Suppressor macrophage treated with lipopolysaccharide for 1 hour (primary cell): ENCODE results near the gene ABHD2.
"Not testable (repeated sequence)": the region's sequence is repeated elsewhere in the genome, so short reads cannot be mapped to it uniquely, and the experiment has no call there.

Source experiments
- DNase-seq, 3 donors: peaks; one replicate each; pipeline ENCODE4 v3.0.0-alpha.2; 2020 to 2022

The ABHD2 gene, protein sequence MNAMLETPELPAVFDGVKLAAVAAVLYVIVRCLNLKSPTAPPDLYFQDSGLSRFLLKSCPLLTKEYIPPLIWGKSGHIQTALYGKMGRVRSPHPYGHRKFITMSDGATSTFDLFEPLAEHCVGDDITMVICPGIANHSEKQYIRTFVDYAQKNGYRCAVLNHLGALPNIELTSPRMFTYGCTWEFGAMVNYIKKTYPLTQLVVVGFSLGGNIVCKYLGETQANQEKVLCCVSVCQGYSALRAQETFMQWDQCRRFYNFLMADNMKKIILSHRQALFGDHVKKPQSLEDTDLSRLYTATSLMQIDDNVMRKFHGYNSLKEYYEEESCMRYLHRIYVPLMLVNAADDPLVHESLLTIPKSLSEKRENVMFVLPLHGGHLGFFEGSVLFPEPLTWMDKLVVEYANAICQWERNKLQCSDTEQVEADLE

DNA sequence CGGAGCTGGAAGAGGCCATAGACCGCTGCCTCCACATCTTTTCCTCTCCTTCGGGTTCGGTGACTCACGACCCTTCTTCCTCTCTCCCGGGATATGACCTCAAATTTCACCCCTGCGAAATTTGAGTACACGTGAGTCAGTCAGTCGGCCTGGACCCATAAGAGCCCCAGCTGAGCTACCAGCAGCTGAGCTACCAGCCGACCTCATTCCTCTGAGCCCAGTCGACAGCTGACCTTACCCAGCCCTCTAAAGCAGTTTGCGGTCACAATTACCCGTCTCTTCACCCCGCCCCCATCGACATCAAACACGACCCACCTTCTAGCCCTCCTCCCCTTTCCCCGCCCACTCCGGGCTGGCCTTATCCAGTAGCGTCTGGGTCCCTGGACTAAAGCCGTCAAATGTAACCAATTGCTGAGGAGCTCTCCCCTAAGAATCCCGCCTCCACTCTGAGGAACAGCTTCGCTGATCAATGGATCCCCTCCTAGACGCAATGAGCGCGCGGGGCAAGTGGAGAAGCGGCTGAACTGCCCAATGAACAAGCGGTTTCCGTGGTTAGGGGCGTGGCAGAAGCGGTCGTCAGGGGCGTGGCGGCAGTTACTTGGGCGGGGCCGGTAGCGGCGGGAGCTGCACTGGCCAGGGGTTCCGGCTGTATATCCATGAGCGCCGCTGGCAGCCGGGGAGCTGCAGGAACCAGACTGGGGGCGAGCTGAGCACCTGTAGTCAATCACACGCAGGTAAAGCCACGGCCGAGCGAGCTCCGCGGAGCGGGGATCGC, at the start of gene ABHD2:
TSS of gene ABHD2 (plus strand) at position 627 of the 775 bp plus-strand sequence. CDS start 27,872 bp downstream, outside the sequence.
- peak; percentile 99 to 100 (median 100) for DNase-seq

DNA sequence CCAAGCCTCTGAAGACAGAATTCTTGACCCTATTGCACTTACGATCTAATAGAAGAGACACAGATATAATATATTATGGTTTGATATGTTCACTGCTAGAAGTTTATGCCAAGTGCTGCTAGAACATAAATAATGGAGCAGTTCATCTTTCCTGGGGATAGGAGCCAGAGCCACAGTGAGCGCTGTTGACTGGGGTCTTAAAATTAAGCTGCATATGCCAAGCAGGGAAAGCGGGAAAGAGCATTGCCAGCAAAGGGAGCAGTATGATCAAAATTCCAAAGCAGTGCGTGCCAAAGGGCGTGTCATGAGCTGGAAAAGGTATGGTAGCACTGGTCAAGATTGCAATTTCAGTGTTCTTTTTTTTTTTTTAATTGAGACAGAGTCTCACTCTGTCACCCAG, 49.1 kb upstream of the ABHD2 start:
- DNase-seq: no peak

DNA sequence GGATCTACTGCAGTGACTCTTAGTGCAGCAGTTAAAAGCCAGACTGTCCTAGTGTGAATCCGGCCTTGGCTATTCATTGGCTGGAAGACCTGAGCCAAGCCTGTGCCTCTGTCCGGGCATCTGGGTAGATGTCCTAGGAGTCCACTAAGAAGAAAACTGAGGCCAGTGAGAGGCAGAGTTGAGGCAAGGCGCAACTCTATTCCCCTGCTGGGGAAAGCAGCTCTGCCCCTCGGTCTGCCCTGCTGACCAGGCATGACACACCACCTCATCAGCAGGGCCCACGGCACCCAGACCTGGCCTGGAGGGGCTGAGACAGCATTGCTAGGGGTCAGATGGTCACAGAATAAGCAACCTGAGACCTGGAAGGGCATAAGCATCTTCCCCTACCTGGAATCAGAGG, 46.7 kb upstream of the ABHD2 start:
- DNase-seq: no peak

DNA sequence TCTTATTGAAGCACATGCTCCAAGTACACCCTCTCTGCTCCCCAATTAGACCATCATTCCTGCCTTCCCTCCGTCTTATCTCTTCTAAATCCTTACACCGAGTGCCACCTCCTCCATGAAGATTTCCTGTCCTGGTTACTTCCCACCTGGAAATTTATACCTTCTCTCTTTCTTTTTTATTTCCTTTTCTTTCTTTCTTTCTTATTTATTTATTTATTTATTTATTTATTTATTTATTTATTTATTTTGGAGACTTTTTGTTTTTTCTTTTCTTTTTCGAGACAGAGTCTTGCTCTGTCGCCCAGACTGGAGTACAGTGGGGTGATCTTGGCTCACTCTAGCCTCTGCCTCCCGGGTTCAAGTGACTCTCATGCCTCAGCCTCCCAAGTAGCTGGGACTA, 45.9 kb upstream of the ABHD2 start:
- DNase-seq: no peak

DNA sequence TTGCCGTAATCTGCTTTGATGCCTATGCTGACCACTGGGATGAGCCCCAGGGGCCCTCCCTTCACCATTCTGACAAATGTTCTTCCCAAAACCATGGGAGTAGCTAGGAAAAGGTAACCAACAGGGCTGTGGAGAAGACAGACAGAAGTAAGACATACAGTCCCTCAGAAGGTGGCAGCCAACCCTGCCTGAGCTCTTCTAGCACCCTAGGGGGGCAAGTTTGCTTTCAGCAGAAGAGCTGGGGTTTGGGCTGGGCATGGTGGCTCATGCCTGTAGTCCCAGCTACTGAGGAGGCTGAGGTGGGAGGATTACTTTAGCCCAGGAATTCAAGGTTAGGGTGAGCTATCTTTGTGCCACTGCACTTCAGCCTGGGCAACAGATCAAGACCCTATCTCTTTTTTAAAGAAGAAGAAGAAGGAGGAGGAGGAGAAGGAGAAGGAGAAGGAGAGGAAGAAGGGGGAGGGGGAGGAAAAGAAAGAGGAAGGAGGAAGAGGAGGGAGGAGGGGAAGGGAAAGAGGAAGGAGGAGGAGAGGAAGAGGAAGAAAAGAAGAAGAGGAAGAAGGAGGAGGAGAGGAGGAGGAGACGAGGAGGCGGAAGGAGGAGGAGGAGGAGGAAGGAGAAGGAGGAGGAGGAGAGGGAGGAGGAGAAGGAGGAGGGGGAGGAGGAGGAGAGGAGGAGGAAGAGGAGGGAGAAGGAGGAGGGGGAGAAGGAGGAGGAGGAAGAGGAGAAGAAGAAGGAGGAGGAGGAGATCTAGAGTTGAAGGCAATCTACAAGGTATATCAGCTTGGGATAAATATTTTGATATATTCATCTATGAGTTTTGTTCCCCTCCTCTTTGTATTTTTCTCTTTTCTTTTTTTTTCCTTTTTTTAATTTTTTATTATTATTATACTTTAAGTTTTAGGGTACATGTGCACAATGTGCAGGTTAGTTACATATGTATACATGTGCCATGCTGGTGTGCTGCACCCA, 44.9 kb upstream of the ABHD2 start:
- no peak for DNase-seq

DNA sequence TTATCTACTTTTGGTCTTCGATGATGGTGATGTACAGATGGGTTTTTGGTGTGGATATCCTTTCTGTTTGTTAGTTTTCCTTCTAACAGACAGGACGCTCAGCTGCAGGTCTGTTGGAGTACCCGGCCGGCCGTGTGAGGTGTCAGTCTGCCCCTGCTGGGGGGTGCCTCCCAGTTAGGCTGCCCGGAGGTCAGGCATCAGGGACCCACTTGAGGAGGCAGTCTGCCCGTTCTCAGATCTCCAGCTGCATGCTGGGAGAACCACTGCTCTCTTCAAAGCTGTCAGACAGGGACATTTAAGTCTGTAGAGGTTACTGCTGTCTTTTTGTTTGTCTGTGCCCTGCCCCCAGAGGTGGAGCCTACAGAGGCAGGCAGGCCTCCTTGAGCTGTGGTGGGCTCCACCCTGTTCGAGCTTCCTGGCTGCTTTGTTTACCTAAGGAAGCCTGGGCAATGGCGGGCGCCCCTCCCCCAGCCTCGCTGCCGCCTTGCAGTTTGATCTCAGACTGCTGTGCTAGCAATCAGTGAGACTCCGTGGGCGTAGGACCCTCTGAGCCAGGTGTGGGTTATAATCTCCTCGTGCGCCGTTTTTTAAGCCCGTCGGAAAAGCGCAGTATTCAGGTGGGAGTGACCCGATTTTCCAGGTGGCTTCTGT, 39.1 kb upstream of the ABHD2 start:
- not testable (repeated sequence) for DNase-seq

DNA sequence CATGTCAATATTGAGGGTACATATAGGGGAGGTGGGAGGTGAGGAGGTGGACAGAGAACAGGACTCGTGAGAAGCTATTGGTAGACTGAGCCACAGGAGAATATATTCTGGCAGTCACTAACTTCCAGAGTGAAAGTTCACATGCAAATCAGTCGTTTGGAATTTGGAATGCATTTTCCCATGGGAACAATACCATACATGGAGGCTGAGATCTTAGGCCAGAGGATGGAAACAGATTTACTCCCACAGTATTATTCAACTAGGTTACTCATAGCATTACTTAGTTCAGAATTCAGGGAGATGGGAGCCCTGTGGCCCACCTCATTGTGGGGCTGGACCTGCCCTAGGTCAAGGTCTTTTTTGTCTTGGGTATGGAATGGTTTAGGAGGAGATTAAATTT, 36.4 kb upstream of the ABHD2 start:
- peak in 1 of 3 donors; percentile 6 for DNase-seq

DNA sequence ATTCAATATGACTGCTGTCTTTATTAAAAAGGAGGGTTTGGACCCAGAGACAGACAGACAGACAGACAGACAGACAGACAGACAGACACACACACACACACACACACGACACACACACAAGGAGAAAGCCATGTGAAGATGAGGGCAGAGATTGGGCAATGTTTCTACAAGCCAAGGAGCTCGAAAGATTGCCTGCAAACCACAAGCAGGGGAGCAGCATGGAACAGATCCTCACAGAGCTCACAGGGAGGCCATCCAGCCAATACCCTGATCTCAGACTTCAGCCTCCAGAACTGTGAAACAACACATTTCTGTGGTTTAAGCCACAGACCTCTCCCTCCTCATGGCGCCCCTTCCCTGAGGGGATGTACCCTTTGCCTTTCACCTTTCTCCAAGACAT, 35.8 kb upstream of the ABHD2 start:
- peak in 1 of 3 donors; percentile 16 for DNase-seq

DNA sequence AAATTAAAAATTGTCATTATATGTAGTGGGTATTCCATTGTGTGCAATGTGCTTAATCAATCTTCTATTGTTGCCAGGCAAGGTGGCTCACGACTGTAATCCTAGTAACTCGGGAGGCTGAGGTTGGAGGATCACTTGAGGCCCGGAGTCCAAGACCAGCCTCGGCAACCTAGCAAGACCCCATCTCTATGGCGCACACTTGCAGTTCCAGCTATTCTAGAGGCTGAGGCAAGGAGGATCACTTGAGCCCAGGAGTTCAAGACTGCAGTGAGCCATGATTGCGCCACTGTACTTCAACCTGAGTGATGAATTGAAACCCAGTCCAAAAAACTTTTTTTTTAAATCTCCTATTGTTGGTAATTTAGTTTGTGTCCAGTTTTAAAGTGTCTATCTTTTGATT, 33.4 kb upstream of the ABHD2 start:
- no peak for DNase-seq

DNA sequence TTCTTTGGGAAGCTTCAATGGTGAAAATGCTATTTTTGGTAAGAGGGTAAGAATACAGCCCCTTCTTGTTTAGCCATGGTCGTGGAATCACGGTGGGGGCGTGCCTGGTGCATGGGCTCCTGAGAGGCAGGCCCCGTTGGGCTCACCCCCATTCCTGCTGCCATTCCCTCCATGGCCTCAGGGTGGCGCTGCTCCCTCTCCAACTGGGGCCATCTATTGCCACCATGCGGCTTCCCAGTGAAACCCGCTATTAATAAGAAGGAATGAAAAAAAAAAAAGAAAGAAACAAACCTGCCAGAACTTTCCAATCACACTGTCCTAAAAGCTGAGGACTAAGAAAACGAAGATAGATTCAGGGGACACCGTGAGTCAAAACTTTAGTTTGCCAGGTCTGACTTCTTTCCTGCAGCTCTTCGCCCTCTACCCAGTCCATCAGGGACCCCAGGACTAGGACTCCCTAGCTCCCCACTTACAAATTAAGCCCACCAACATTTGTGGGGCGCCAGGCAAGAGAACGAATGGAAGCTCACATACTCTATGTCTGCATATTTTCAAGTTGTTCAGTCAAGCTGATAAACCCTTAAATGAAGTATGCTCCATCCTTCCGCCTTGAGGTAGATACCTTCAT, 30.6 kb upstream of the ABHD2 start:
- peak; percentile 81 to 87 (median 86) for DNase-seq

DNA sequence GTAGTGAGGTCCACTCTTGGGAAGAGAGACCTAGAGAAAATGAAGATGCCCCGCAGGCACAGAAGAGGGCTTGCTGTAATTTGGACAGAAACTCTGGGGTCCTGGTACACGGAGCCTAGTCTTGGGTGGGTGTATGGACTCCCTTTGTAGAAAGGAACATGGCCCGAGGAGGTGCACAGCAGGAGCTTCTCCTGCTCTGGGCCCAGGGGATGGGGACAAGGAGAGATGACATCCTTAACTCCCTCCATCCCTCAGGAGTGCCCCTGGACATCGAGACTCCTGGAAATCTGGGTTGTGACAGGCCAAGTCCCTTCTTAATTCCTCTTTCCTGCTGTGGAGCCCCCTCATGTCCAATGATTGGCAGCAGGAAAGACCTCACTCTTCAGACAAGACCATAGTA, 29.9 kb upstream of the ABHD2 start:
- DNase-seq: no peak

DNA sequence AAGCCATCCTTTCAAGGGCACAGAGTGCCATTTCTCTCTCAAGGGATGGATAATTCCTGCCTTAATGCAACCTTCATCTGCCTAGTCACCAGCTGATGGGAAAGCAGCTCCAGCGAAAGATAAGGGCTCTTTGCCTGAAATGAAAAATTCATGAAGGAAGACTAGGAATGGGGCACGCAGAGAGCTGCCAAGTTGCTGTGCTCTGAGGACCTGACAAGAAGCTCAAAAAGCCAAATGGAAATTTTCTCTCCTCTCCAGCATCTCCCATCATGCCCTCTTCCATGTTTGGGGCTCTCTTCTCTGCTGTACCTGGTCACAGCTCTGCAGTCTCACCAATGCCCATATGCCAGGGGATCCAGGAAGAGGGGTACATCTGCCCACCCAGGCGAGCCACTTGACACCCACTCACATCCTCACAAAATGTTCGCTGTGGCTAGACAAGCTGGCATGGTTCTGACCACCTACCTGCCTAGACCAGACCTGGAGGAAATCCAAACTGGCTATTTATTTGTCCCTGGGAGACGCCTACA, 29.3 kb upstream of the ABHD2 start:
- DNase-seq: no peak

DNA sequence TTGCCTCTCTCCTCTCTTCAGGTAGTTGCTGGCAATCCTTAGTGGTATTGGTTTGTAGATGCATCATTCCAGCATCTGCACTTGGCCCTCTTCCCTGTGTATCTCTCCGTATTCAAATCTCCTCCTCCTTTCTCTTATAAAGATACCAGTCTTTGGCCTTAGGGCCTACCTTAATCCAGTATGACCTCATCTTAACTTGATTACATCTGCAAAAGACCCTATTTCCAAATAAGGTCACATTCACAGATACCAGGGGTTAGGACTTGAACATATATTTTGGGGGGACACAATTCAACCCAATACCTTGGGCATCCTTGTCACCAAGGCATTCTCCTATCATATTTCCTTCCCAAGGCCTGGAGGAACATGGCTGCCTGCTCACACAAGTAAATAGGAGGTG, 22.0 kb upstream of the ABHD2 start:
- no peak for DNase-seq

DNA sequence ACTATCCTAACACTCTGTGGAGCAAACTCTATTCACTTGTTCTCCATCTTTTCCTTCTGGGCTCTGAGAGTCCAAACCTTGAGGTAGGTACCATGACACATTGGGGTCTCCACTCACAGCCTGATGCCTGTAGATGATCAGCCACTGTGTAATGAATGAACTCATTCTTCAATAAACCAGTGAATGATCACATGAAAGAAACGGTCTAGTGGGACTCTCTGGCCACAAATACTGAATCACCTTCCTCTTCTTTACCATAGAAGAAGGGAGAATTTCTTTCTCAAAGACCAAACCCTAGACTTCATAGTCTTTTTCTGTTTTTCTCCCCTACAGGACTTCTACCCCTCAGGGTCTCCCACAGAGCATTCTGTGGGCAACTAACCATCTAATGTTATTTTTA, 20.5 kb upstream of the ABHD2 start:
- peak; percentile 47 to 67 (median 62) for DNase-seq

DNA sequence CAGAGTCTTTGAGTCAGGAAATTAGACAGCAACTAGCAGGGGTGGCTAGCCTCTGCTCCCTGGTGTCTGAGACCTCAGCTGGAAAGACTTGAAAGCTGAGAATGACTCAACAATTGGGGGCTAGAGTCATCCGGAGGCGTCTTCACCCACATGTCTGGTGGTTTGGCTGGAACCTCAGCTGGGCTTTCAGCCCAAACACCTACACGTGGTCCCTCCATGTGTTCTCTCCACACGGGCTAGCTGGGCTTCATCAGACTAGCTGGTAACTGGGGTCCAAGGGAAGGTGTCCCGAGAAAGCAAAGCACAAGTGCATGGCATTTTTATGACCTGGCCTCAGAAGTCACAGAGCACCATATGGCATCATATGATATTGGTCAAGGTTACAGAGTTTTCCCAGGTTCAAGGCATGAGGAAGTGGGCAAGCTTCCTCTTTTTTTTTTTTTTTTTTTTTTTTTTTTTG, 19.9 kb upstream of the ABHD2 start:
- DNase-seq: peak; percentile 79 to 87 (median 84)

DNA sequence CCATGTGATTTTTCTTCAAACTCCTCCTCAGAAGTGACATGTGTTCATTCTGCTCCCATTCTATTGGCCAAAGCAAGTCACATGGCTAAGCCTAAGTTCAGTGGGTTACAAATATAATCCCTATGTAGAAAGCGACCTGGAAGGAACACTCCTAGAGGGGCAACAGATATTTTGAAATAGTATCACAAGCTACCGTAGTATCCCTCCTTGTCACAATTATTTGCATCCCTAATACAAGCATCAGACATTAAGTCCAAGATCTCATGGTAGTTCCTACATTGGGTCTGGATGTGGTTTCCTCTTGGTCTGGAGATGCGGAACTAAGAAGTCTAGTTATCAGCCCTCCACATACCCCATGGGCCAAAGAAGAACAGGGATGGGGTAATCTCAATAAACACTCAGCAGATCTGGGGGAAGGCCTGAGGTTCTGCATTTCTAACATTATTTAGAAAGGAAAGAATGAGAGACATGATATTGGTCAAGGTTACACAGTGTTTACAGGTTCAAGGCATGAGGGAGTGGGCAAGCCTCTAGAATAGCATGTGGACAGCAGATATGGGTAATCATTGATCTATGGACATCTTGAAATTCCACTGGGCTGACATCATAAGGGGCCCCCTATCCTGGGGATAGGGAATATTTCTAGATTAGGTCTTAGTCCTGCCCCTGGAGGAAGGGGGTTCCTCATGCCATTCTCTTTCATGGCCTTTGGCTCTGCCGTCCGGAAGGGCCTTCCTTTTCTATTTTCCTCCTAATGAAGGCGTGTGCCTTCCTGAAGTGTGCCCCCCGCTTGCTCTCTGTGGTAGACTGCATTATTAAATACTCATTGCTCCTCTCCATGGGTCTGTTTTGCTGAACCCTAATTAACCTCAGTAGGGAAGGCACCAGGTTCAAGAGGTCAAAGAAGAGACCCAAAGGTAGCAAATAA, 17.8 kb upstream of the ABHD2 start:
- DNase-seq: peak; percentile 64 to 80 (median 79)

DNA sequence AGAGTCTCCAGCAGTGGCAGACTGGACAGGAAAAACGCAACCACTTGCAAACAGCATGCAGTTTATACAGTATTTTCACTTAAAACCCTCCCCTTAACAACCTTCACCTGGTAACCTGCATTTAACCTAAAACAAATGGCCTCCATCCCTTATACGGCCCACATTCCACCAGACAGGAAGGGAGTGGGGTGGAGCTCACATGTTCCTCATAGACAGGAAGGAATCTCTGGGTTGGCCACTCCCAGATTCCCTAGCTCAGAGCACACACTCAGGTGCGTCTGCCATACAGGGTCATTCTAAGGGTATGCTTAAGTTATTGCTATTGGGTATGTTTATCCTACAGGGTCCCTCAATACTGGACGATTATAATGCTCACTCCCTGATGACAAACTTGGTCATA, 16.8 kb upstream of the ABHD2 start:
- DNase-seq: no peak

DNA sequence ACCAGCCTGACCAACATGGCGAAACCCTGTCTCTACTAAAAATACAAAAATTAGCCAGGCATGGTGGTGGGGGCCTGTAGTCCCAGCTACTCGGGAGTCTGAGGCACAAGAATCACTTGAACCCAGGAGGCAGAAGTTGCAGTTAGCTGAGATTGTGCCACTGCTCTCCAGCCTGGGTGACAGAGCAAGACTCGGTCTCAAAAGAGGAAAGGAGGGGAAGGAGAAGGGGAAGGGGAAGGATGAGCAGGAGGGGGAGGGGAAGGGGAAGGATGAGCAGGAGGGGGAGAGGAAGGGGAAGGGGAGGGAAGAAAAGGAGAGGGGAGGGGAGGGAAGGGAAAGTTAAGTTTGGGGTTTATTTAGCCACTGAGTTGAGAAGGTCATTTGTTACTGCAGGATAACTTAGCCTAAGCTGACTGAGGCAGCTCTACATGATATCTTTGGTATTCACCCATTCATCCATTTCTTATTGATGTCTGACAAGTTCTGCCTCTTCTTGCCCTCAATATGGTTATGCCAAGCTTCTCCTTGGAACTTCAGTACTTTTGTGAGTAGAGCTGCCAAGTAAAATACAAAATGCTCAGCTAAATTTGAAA, 15.9 kb upstream of the ABHD2 start:
- DNase-seq: peak in 2 of 3 donors; percentile 29 to 40

DNA sequence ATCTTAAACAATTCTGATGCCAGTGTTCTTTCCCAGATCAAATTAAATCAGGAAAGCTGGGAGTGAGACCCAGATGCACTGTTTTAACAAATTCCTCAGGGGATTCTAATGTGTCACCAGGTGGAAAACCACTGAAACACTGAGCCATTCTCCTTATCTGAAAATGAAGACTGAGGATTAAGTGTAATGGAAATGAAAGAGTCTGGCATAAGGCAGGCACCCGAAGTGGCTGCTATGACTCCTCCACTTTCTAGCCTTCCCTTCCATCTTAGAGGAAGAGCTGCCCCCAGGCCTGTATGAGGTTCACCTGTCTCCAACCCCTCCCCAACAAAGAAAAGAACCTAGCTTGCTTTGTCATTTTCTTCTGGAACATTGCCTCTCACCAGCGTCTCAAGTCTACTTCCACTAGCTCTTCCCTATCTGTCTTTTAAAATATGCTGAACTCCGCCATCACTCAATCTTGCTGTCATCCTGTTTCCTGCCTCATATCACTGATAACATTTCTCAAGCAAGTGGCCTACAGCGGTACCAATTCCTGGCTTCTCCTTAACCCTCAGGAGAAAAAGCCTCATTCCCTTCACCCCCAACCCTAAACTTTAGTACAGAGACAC, 13.7 kb upstream of the ABHD2 start:
- no peak for DNase-seq
